Endothelial cell of umbilical vein (primary cell): ENCODE data around the gene NCKAP5. TPM values are rescaled to one million over a fixed set of nuclear protein-coding genes. Genes with fewer than 3 reads are reported as not detected.

Experiments
- BruUV-seq: library from RNA; stranded (reverse); fragments of 400-500 nt; replicated peaks from 2 replicates; lab custom pipeline; 2021; lab: Mats Ljungman, UMichigan
- CTCF ChIA-PET: fragments of 300-600, 350-600 bp; sonication (Branson Sonifier 250); formaldehyde crosslinking; loops from one replicate; lab custom pipeline; 2021; ENCODE audit warnings: antibody characterized with exemption, inconsistent platforms; lab: Charles Lee
- POLR2A ChIA-PET: fragments of 300-600, 350-600 bp; sonication (Branson Sonifier 250); formaldehyde crosslinking; loops from one replicate; lab custom pipeline; 2021; ENCODE audit warnings: antibody characterized with exemption, inconsistent platforms; lab: Charles Lee
- DNase-seq: peaks from one replicate; pipeline ENCODE4 v3.0.0-alpha.2; 2011; ENCODE audit warnings: low read depth, low spot score
- FAIRE-seq: peaks from 2 replicates; lab custom pipeline; 2011; peaks lifted over from hg19 to GRCh38; lab: Jason Lieb, UNC
- H2AFZ ChIP-seq: 2 replicates; pipeline ENCODE4 v1.6.0; 2012; ENCODE audit warnings: low read depth, low read length, control low read depth, inconsistent platforms
- H3K27ac ChIP-seq: 2 replicates; pipeline ENCODE4 v1.5.1; 2011; ENCODE audit warnings: low read depth, mild to moderate bottlenecking, control low read depth, low read length, moderate library complexity; ENCODE audit not compliant: insufficient read depth
- H3K27me3 ChIP-seq, 2 experiments: 2 replicates each; pipeline versions ENCODE4 v1.6.0 to v1.6.1; 2011; ENCODE audit warnings: low read length in 2 of 2, mixed read lengths in 1 of 2; ENCODE audit not compliant: control insufficient read depth in 2 of 2, insufficient read depth in 2 of 2
- H3K36me3 ChIP-seq, 2 experiments: 2 replicates in 1 of 2; 3 replicates in 1 of 2; pipeline ENCODE4 v1.5.1; 2011; ENCODE audit warnings: low read length in 2 of 2, mild to moderate bottlenecking in 1 of 2, moderate library complexity in 1 of 2; ENCODE audit not compliant: control insufficient read depth in 2 of 2, insufficient read depth in 2 of 2; ENCODE audit errors: extremely low read depth in 1 of 2
- H3K4me1 ChIP-seq: 3 replicates; pipeline ENCODE4 v1.5.1; 2011; ENCODE audit warnings: mild to moderate bottlenecking, low read length; ENCODE audit not compliant: control insufficient read depth, insufficient read depth; ENCODE audit errors: extremely low read depth
- H3K4me2 ChIP-seq: 2 replicates; pipeline ENCODE4 v1.6.1; 2011; ENCODE audit warnings: low read length, control low read depth, mixed read lengths; ENCODE audit not compliant: insufficient read depth
- H3K4me3 ChIP-seq, 3 experiments: fragments of 200-600 bp in 1 of 3; sonication (generic), shearing (Covaris generic) in 1 of 3; replicated peaks in 1 of 3; 2 replicates each; pipeline ENCODE4 v1.5.1; 2011 to 2016; ENCODE audit warnings: control low read depth in 3 of 3, low read length in 3 of 3, mild to moderate bottlenecking in 2 of 3, inconsistent platforms in 1 of 3, low read depth in 1 of 3, moderate library complexity in 1 of 3; ENCODE audit not compliant: insufficient read depth in 1 of 3
- H3K79me2 ChIP-seq: 2 replicates; pipeline ENCODE4 v1.6.0; 2012; ENCODE audit warnings: low read length, inconsistent platforms; ENCODE audit not compliant: control insufficient read depth, insufficient read depth
- H3K9ac ChIP-seq: replicated peaks from 2 replicates; pipeline ENCODE3; 2011; ENCODE audit warnings: low read length, control low read depth; ENCODE audit not compliant: insufficient read depth; ENCODE audit errors: extremely low read depth
- H3K9me1 ChIP-seq: replicated peaks from 3 replicates; pipeline ENCODE4 v1.6.0; 2011; ENCODE audit warnings: mild to moderate bottlenecking, low read length; ENCODE audit not compliant: control insufficient read depth, insufficient read depth; ENCODE audit errors: extremely low read depth
- H3K9me3 ChIP-seq: replicated peaks from 2 replicates; pipeline ENCODE4 v1.5.1; 2012; ENCODE audit warnings: low read length, inconsistent platforms; ENCODE audit not compliant: control insufficient read depth, insufficient read depth
- H4K20me1 ChIP-seq: replicated peaks from 2 replicates; pipeline ENCODE3; 2011; ENCODE audit warnings: mild to moderate bottlenecking, low read length; ENCODE audit not compliant: control insufficient read depth, insufficient read depth; ENCODE audit errors: extremely low read depth
- EZH2 ChIP-seq: IDR thresholded peaks from 2 replicates; pipeline ENCODE4 v1.6.1; 2012; ENCODE audit warnings: borderline replicate concordance, low read depth, mild to moderate bottlenecking, moderate library complexity, low read length, inconsistent platforms; ENCODE audit not compliant: severe bottlenecking
- FOS ChIP-seq: IDR thresholded peaks from 2 replicates; pipeline ENCODE4 v1.6.1; 2011; ENCODE audit warnings: mild to moderate bottlenecking, low read length, moderate library complexity, borderline replicate concordance; ENCODE audit not compliant: insufficient read depth
- GATA2 ChIP-seq: IDR thresholded peaks from 2 replicates; pipeline ENCODE4 v1.7.0; 2011; ENCODE audit warnings: low read depth, mild to moderate bottlenecking, moderate library complexity, mixed read lengths, low read length; ENCODE audit not compliant: insufficient read length, insufficient read depth
- JUN ChIP-seq: IDR thresholded peaks from 2 replicates; pipeline ENCODE4 v1.6.1; 2011; ENCODE audit warnings: borderline replicate concordance, low read depth; ENCODE audit not compliant: insufficient read length, insufficient read depth
- MYC ChIP-seq: IDR thresholded peaks from one replicate; pipeline ENCODE4 v1.6.1; 2011; ENCODE audit warnings: mild to moderate bottlenecking, low read depth, low read length
- POLR2A ChIP-seq: IDR thresholded peaks from 2 replicates; pipeline ENCODE4 v1.6.1; 2012; ENCODE audit warnings: low read depth, mild to moderate bottlenecking, control low read depth, low read length
- POLR2AphosphoS5 ChIP-seq: IDR thresholded peaks from 2 replicates; pipeline ENCODE4 v1.6.1; 2012; ENCODE audit warnings: low read depth, mild to moderate bottlenecking, control low read depth, low read length, moderate library complexity; ENCODE audit not compliant: insufficient read depth
- dilution Hi-C: fragments of 300-500 bp; cut with MboI; formaldehyde crosslinking; loops from one replicate; pipeline ENCODE4 v1.15.0; 2019; ENCODE audit warnings: low sequenced_read_pairs; ENCODE audit not compliant: extremely low pct_ligation_motif_present
- intact Hi-C: fragments of 100-400 bp; cut with micrococcal nuclease; formaldehyde crosslinking; loops from one replicate; pipeline ENCODE4 v1.10.0; 2022
- polyA plus RNA-seq, 4 experiments: library from polyadenylated mRNA; depleted of rRNA in 3 of 4; stranded (reverse) in 3 of 4; unstranded in 1 of 4; fragments of >200 nt; gene quantifications; 2 replicates each; pipeline versions ENCODE4 v1.2.1 to v1.2.3, GENCODE V29; 2011 to 2012; ENCODE audit warnings: missing spikeins in 1 of 4
- total RNA-seq: library from RNA; stranded (reverse); gene quantifications from 2 replicates; pipeline ENCODE4 v1.2.3, GENCODE V29; 2021
- TF ChIP-seq, protein P1 (sequence below): IDR thresholded peaks from 2 replicates; pipeline ENCODE4 v1.6.1; 2011; ENCODE audit not compliant: insufficient read depth, insufficient read length
- TF ChIP-seq, protein P2 (sequence below), 2 donors: IDR thresholded peaks; 1 replicate in 1 of 2; 2 replicates in 1 of 2; pipeline ENCODE4 v1.5.1; 2011; ENCODE audit warnings: low read length in 2 of 2, mild to moderate bottlenecking in 2 of 2, moderate library complexity in 2 of 2, control low read depth in 1 of 2, inconsistent platforms in 1 of 2, low read depth in 1 of 2; ENCODE audit not compliant: insufficient read depth in 1 of 2; ENCODE audit errors: extremely low read depth in 1 of 2

NCKAP5 gene
- total and polyA plus RNA-seq, 2 donors (not counting 3 experiments of a cell fraction or from before 2014, with no cell fraction given), result 0.47 to 3.3 TPM

DNA sequence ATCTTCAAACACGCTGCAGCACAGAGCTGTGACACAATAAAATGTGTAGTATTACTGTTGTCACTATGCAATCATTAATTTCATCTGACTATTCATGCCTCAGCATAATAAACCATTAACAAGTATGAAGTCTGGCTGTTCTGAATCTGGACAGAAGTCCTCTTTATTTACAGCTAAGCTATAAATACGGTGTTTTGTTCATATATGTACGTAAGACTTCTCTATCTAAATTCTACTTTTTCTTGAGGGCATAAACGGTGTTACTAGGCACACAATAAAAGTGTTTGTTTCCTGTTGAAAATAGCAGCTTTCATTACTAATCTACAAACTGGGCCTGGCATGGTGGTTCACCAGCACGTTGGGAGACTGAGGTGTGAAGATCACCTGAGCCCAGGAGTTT is 443.8 kb downstream of the NCKAP5 start:
- Histone ChIP-seq H4K20me1 (no peaks in the 10 kb centered on the region), H3K9me1 (no peaks in the 10 kb centered on the region), H3K27me3 (no peaks in the 10 kb centered on the region), H3K79me2 (no peaks in the 10 kb centered on the region), H3K4me3 (no peak overlapping the region), H3K9ac (no peak overlapping the region), H3K4me2 (no peak overlapping the region), H3K4me1 (no peaks in the 10 kb centered on the region), H3K27ac (no peak overlapping the region), H3K36me3 (no peaks in the 10 kb centered on the region), H2AFZ (no peak overlapping the region), H3K9me3 (no peaks in the 10 kb centered on the region)
- CTCF ChIA-PET, result no interaction called here
- FAIRE-seq (no peak), DNase-seq (no peak)
- TF ChIP-seq POLR2A (no peak), POLR2AphosphoS5 (no peak), JUN (no peak), GATA2 (no peak), FOS (no peak), MYC (no peak), EZH2 (no peak)
- TF ChIP-seq, protein P1, sequence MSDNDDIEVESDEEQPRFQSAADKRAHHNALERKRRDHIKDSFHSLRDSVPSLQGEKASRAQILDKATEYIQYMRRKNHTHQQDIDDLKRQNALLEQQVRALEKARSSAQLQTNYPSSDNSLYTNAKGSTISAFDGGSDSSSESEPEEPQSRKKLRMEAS, result no peak
- TF ChIP-seq, protein P2, sequence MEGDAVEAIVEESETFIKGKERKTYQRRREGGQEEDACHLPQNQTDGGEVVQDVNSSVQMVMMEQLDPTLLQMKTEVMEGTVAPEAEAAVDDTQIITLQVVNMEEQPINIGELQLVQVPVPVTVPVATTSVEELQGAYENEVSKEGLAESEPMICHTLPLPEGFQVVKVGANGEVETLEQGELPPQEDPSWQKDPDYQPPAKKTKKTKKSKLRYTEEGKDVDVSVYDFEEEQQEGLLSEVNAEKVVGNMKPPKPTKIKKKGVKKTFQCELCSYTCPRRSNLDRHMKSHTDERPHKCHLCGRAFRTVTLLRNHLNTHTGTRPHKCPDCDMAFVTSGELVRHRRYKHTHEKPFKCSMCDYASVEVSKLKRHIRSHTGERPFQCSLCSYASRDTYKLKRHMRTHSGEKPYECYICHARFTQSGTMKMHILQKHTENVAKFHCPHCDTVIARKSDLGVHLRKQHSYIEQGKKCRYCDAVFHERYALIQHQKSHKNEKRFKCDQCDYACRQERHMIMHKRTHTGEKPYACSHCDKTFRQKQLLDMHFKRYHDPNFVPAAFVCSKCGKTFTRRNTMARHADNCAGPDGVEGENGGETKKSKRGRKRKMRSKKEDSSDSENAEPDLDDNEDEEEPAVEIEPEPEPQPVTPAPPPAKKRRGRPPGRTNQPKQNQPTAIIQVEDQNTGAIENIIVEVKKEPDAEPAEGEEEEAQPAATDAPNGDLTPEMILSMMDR (IDR thresholded peaks at IDR 0.05; ENCODE audit: extremely low read depth in 1 of 2, insufficient read depth in 1 of 2, low read depth in 1 of 2, low read length in 2 of 2), result no peak
- dilution Hi-C loops (no loop called here), intact Hi-C loops (no loop called here)
- POLR2A ChIA-PET, result no interaction called here
- BruUV-seq, result no TSS peak
